ENCODE results near the gene PKP1.

PKP1 gene

GRCh38 chr1:201374364-201374763 lies 91.1 kb downstream of the PKP1 start:
- DNase-seq, result no peak

- DNase-seq, result no peak
These were observed 91.9 kb downstream of the PKP1 start for GRCh38 chr1:201375169-201375568.

GRCh38 chr1:201376107-201376463 lies 92.8 kb downstream of the PKP1 start:
- no peak for DNase-seq

GRCh38 chr1:201376464-201377374 lies 93.4 kb downstream of the PKP1 start:
- no peak for DNase-seq

GRCh38 chr1:201377611-201378092 lies 94.3 kb downstream of the PKP1 start, which contains the start of gene TNNT2:
Gene TNNT2, minus strand, starts transcription at chr1:201377680. Its CDS starts 4,426 bp downstream, at chr1:201373254.
- no peak for DNase-seq

- no peak for DNase-seq
These were observed 95.5 kb downstream of the PKP1 start for GRCh38 chr1:201378804-201379203.

GRCh38 chr1:201379733-201380242 lies 96.5 kb downstream of the PKP1 start:
- no peak for DNase-seq

GRCh38 chr1:201381130-201381529 lies 97.8 kb downstream of the PKP1 start:
- DNase-seq, result no peak
